GM12891 (cell line): ENCODE measurements around the gene SLC8A2.

Experiments used
- PAX5 ChIP-seq: IDR thresholded peaks from 2 replicates; pipeline ENCODE4 v1.6.1; 2011; ENCODE audit warnings: low read length, moderate library complexity, mild to moderate bottlenecking; ENCODE audit not compliant: insufficient read depth, severe bottlenecking
- POLR2A ChIP-seq: IDR thresholded peaks from 2 replicates; pipeline ENCODE4 v1.6.1; 2011; ENCODE audit warnings: low read depth, low read length, control low read depth
- POLR2AphosphoS5 ChIP-seq: IDR thresholded peaks from 2 replicates; pipeline ENCODE4 v1.6.1; 2011; ENCODE audit warnings: low read depth, low read length, control low read depth
- TAF1 ChIP-seq: IDR thresholded peaks from 2 replicates; pipeline ENCODE4 v1.6.1; 2011; ENCODE audit warnings: low read depth, low read length, control low read depth

DNA sequence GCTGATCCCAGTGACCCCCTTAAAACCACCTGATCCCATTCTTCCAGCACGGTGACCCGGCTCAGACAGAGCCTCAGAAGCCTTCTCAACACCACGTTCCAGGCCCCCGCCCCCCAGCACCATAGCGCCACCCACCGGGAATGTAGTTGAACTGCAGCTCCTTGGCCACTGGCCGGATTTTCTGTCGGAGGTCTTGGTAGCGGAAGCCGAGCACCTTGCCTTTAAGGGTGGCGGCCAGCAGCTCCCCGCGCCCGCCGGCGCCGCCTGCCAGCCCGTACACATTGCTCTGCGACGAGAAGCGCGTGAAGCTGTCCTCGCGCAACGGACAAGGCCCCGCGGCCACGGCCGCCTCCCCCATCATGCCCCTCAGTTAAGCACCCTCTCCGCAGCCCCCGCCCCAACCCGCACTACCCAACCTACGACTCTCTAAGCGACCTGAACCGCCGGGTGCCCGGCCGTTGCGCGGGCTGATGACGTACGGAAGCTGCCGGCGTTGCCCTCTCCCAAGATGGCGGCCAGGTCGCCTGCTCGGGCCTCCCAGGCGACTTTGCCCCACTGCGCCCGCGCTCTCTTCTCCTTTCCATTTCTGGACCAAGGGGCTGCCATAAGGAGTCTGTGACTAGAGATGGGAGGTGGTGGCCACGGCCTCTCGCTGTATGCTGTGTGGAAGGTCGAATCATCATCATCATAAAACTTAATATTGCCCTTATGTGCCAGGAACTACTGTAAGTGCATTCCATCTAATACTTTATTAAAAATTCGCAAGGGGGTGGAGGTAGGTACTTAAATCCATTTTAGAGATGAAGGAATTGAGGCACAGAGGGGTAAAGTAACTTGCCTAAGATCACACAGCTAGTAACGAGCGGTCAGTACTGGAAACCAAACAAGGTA, 12.4 kb upstream of the SLC8A2 start, which contains the start of gene KPTN:
- TF ChIP-seq TAF1: peak; percentile 73
- no peak; the same call in 1 of the 2 replicates for TF ChIP-seq POLR2AphosphoS5
- TF ChIP-seq POLR2A: peak; percentile 71
- TF ChIP-seq PAX5: peak; percentile 55
